8988T (cell line): ENCODE results near the gene TRMT2B.
"Not testable (repeated sequence)": the region's sequence is repeated elsewhere in the genome, so short reads cannot be mapped to it uniquely, and the experiment has no call there.

Source experiments
- DNase-seq: peaks from one replicate; pipeline ENCODE4 v3.0.0; 2011

Gene TRMT2B

DNA sequence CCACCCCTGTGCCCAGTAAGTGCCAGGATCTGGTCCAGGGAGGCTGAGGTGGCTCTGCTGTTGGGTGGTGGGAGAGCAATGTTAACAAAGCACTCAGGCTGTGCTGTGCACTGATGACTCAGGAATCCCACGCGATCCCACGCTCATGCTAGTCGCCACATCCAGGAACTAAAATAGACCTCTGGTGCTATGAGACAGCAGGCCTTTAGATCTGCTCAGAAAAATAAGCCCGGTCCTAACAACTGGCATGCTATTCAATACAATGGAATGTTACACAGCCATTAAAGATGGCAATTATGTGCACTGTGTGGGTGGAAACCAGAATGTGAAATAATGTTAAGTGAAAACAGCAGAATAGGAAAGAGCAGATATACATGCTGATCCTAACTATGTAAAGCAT, 56.4 kb downstream of the TRMT2B start:
- DNase-seq: no peak

DNA sequence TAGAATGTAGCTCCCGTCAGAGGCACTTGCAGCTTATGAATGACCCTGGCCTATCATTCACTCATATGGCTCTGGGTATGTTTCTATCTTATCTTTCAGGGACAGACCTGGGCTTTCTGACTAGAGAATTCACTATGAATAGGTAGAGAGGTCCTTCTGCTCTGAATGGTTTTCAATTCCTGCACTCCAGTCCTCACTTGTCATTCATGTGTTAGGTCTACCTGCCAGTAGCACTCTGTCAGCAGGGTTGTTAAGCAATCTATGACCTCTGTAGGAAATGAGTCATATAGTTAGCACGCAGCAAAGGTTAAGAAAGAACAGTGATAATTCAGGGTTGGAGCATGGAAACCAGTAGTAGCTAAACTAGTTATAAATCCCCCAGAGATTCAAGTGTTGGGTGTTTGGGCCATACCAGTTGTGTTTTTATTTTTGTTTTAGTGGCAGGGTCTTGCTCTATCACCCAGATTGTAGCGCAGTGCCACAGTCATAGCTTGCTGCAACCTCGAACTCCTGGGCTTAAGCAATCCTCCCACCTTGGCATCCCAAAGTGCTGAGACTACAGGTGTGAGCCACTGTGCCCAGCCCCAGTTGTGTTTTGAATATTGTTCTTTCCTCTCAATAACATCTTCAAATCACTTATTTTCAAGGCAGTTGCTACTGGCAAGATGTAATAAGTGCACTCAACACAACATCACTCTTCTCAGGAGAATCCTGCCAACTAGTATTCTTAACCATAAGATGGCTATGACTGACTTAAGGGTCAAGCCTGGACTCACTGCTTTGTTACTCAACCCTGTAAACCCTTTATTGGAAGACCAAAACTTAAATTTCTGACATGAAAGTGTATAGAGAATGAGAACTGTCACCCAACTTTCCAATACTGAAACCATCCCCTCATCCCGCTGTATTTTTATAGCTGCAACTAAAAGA, 57.3 kb downstream of the TRMT2B start:
- peak; percentile 18 for DNase-seq

DNA sequence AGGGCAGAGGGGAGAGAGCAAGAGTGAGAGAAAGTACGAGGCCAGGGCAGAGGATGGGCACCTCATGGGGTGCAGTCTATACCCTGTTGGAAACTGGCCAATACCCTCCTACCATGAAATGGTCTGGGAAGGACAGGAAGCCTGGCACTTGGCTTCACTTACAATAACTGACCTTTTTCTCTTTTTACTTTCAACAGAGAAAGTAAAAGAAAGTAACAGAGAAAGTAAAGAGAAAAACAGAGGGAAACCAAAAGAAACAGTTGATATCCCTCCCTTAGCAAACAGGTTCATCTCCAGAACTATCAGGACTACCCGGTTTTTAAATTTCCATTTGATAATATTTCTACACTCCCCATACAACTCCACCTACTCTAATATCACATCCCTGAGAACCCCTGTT, 61.8 kb downstream of the TRMT2B start:
- DNase-seq: no peak

DNA sequence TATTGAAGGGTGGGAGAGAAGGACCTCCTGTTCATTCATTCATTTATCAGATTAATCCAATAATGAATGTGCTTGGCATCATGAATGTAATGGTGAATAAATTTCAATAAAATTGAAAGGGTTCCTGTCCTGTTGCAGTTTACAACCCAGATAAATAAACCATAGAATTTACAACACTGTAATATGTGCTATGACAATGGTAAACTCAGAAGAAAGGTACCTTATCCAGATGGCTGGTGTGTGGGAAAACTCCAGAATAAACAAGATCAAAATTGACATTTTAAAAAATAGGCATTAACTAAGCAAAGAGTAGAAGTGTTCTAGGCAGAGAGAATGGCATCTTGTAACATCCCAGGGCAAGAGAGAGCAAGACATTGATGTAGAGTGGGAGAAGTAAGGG, 67.1 kb downstream of the TRMT2B start:
- DNase-seq: no peak

DNA sequence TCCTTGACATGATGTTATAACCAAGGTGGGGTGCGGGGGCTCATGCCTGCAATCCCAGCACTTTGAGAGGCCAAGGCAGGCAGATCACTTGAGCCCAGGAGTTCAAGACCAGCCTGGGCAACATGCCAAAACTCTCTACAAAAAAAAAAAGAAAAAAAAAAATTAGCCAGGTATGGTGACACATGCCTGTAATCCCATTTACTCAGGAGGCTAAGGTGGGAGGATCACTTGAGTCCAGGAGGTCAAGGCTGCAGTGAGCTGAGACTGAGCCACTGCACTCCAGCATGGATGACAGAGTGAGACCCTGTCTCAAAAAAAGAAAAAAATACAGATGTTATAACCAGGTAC, 70.4 kb downstream of the TRMT2B start:
- not testable (repeated sequence) for DNase-seq

DNA sequence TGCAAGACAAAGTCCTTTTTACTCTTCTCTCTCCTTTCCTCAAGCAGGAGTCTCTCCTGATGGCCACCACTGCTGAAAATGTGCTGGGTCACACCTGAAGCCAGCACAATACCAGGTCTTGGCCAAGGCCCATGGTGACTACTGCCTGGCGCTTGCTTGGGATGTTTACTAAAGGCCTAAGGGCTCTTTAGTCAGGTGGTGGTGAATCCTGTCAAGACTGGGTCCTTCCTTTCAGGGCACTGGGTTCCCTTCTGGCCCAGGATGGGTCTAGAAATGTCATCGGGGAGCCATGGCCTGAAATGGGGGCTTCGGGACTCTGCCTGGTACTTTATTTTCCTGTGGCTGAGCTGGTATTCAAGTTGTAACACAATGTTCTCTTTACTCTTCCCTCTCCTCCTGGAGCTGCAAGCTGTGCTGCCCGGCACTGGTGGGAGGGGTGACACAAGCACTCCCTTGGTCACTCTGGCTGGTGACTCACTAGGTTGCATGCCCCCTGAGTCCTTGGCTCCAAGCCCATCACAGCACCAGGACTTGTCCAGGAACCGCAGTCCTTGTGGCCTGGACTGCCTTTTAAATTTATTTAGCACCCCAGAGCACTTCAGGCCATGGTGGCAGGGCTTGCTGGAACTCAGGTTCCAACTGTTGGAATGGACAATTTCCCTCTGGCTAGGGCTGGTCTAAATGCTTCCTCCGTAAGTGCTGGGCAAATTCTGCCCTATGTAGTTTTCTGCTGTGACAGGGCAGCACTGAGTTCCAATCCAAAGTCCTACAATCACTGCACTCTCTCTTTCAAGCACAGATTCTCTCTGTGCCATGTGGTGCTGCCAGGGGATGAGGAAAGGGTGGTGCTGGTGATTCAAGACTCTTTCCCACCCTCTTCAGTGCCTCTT, 71.1 kb downstream of the TRMT2B start:
- DNase-seq: no peak

DNA sequence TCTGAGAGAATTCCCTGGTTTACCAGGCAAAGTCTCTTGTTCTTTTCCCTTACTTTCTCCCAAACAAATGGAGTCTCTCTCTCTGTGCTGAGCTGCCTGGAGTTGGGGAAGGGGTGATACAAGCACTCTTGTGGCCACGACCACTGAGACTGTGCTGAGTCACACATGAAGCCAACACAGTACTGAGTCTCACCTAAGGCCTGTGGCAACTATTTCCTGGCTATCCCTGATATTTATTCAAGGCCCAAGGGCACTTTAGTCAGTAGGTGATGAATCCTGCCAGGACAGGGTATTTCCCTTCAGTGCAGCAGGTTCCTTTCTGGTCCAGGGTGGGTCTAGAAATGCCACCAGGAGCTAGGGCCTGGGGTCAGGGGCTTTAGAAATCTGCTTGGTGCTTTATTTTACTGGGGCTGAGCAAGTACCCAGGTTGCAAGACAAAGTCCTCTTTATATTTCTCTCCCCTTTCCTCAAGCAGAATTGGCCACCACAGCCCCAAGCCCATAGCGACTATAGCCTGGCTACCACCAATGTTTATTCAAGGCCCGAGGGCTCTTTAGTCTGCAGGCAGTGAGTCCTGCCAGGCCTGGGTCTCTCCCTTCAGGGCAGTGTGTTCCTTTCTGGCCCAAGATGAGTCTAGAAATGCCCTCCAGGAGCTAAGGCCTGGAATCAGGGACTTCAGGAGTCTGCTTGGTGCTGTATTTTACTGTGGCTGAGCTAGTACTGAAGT, 71.9 kb downstream of the TRMT2B start:
- no peak for DNase-seq

DNA sequence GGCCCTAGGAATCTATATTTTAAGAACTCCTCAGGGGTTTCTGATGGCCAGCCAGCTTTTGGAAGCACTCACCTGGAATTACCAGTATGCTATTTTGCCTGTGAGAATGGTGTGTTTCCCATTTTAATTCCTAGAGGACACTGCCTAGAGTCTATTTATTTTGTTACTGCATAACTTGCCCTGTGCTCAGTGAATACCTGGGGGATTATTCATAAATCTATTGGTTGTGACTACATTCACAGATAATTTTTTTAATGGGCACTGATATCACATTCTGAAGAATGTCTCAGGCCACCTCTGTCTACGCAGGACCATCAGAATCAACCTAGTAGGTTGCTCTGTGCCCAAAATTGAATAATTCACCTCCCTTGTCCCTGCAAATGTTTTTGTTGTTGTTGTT, 75.7 kb downstream of the TRMT2B start:
- DNase-seq: no peak

DNA sequence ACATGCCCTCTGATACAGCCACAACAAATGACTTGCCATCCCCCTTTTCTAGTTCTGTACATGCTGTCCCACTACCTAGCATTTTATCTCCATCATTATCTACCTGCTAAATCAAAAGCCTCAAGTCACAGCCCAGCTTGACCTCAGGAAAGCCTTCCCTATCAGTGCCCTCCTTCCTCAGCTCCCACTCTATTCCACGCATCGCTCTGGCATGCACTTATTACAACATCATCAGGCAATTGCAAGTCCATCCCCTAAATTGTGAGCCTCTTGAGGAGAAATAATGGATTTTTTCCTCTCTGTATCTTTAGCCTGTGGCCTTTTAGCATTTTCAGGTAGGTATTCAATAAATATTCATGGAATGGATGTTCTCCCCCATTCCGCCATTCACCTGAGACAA, 76.7 kb downstream of the TRMT2B start:
- no peak for DNase-seq

DNA sequence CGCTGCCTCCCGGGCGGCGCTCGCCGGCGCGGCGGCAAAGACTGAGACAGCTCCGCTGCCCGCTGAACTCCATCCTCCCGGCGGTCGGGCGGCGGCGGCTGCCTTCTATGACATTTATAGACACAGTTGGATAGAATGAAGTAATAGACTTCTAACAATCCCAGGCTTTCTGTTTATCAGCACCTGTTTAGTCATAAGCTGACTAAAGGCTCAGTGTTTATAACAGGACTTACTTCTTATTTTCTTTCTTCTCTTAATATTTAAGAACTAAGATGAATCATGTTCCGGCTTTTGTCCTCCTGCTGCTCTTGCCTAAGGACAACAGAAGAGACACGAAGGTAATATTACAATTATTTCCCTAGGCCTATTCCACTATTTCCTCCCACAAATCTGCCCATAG, 78.5 kb downstream of the TRMT2B start:
- no peak for DNase-seq

DNA sequence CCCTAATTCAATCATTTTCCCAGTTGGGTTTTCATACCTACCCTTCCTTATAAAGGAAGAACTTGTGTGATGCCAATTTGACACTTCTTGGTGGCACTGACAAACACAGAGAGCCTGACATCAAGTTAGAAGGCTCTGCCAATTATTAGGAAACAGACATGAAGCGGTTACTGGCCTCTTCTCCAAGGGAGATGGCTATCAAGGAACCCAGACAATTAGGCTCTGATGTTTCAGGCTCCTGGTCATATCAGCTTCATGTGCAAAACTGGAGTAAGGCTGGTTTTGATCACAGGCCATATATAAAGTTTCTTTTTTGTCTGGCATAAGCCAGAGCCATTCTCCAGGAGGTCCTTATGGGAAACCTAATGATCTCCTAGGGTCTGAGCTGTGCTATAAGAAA, 82.0 kb downstream of the TRMT2B start:
- DNase-seq: no peak

DNA sequence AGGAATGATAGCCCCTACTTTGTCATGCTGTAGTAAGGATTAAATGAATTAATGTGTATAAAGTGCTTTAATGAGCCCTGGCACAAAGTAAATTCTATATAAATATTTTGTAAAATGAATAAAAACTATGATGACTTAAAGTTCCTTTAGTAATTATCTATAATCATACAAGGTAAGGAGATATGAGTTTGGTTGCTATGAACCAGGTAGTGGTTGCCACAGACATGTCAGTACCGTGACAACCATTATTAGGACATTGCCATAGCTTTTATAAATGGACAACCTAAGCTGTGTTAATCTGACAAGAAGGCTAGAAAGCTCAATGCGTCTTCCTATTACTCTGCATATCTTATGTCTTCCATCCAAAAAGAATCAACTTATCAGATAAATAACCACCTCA, 82.5 kb downstream of the TRMT2B start, which contains the start of gene ARL13A:
TSS of gene ARL13A (plus strand) at position 301 of the 400 bp plus-strand sequence. CDS start 3,982 bp downstream, outside the sequence.
- DNase-seq: no peak

DNA sequence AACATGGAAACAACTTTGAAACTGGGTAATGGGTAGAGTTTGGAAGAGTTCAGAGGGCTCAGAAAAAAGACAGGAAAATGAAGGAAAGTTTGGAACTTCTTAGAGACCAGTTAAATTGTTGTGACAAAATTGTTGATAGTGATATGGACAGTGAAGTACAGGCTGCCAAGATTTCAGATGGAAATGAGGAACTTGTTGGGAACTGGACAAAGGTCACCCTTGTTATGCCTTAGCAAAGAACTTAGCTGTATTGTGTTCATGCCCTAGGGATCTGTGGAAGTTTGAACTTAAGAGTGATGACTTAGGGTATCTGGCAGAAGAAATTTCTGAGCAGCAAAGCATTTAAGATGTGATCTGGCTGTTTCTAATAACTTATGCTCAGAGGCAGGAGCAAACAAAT, 87.5 kb downstream of the TRMT2B start:
- no peak for DNase-seq

DNA sequence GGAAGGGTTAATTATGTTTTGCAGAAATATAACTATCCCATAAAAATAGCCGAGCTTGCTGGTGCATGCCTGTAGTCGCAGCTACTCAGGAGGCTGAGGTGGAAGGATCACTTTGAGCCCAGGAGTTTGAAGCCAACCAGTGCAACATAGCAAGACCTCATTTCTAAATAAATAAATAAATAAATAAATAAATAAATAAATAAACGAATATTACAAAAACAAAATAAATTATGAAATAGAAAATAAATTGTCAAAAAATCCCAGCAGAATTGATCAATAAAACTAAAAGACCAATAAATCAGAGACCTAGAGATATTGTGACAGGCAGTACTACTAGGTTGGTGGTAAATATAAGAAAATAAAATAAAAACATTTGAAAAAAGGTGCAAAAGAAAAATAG, 89.1 kb downstream of the TRMT2B start:
- no peak for DNase-seq
